Testis (tissue), 3 donors: ENCODE data around the gene HOXB3. TPM values are rescaled to one million over a fixed set of nuclear protein-coding genes. Genes with fewer than 3 reads are reported as not detected.

Experiments used
- DNase-seq: peaks from one replicate; pipeline ENCODE4 v3.0.0-alpha.2; 2019
- H3K27ac ChIP-seq, 2 donors: fragments of 200-600 bp; sonication (generic); one replicate each; pipeline ENCODE4 v1.5.1; 2019
- H3K27me3 ChIP-seq: fragments of 200-600 bp; sonication (generic); one replicate; pipeline ENCODE4 v1.5.1; 2019
- H3K36me3 ChIP-seq: fragments of 200-600 bp; sonication (generic); one replicate; pipeline ENCODE4 v1.5.1; 2017; ENCODE audit warnings: low read depth; ENCODE audit errors: missing control alignments
- H3K4me1 ChIP-seq: fragments of 200-600 bp; sonication (generic); one replicate; pipeline ENCODE4 v1.5.1; 2019
- H3K4me3 ChIP-seq, 2 donors: fragments of 200-600 bp; sonication (generic); one replicate each; pipeline ENCODE4 v1.5.1; 2017 to 2019
- H3K9me3 ChIP-seq: fragments of 200-600 bp; sonication (generic); one replicate; pipeline ENCODE4 v1.5.1; 2017
- CTCF ChIP-seq, 3 experiments: fragments of 450-650 bp in 2 of 3; fragments of 200-600 bp in 1 of 3; sonication (generic) in 1 of 3; IDR thresholded peaks; one replicate each; pipeline ENCODE4 v1.5.1; 2016 to 2019; ENCODE audit warnings: antibody characterized with exemption in 3 of 3, mild to moderate bottlenecking in 2 of 3, moderate library complexity in 1 of 3
- POLR2A ChIP-seq: fragments of 450-650 bp; IDR thresholded peaks from one replicate; pipeline ENCODE4 v1.6.1; 2017; ENCODE audit warnings: antibody characterized with exemption, mild to moderate bottlenecking, moderate library complexity
- WGBS, 2 donors: methylation state at CpG; one replicate each; pipeline ENCODE4 v1.1.5; 2018; 5-methylcytosine and 5-hydroxymethylcytosine counted together
- intact Hi-C: fragments of 100-400 bp; cut with DNase I; formaldehyde crosslinking; loops from one replicate; pipeline ENCODE4 v1.15.1; 2023; ENCODE audit warnings: low total_unique reads
- polyA plus RNA-seq: library from polyadenylated mRNA; stranded (reverse); fragments of 350-450 nt; fragmentation: Illumina TruSeq; extraction: RNeasy Lipid Tissue Mini Kit (QIAGEN cat#74804); gene quantifications from one replicate; pipeline ENCODE4 v1.2.3, GENCODE V29; 2014; ENCODE audit warnings: low read depth, low replicate concordance; ENCODE audit not compliant: insufficient read depth
- total RNA-seq, 2 donors: library from RNA; depleted of rRNA; stranded (reverse); fragments of >200 nt; gene quantifications; one replicate each; pipeline ENCODE4 v1.2.3, GENCODE V29; 2016

HOXB3 gene
- total and polyA plus RNA-seq, 3 donors from 2014 or later = 9.2 to 11.4 (median 10.6) TPM

- H3K9me3 ChIP-seq = no peaks in the 10 kb centered on the region
- peaks cover 9% of the 10 kb centered on the region for H3K4me1 ChIP-seq
- WGBS, 2 donors = 20 to 23% methylated on average over 10 of the region's 10 CpGs
- intact Hi-C loops = no loop called here
- H3K4me3 ChIP-seq = no peak overlapping the region
- H3K27ac ChIP-seq = no peak overlapping the region
- TF ChIP-seq CTCF (IDR thresholded peaks at IDR 0.05) (no peak), POLR2A (no peak)
- H3K27me3 ChIP-seq = peaks cover 7% of the 10 kb centered on the region
- no peaks in the 10 kb centered on the region for H3K36me3 ChIP-seq
- no peak for DNase-seq
Observed at GRCh38 chr17:48605409-48605919, 15.4 kb upstream of the HOXB3 start.

GRCh38 chr17:48604770-48605329, 14.8 kb upstream of the HOXB3 start, which contains the start of gene HOXB6:
Gene HOXB6, minus strand, starts transcription at chr17:48604986. Its CDS starts 6,836 bp downstream, at chr17:48598150.
- H3K27me3 ChIP-seq = peaks cover 7% of the 10 kb centered on the region
- H3K9me3 ChIP-seq = no peaks in the 10 kb centered on the region
- intact Hi-C loops = no loop called here
- TF ChIP-seq CTCF (IDR thresholded peaks at IDR 0.05) (no peak), POLR2A (no peak)
- peaks cover 4% of the 10 kb centered on the region for H3K4me1 ChIP-seq
- no peak for DNase-seq
- no peak within 1 kb of the TSS for H3K4me3 ChIP-seq
- WGBS, 2 donors = 3 to 5% methylated on average over 16 of the region's 16 CpGs
- no peak within 1 kb of the TSS for H3K27ac ChIP-seq
- H3K36me3 ChIP-seq = no peaks in the 10 kb centered on the region

- 3% methylated on average over 19 to 21 of the region's 21 CpGs for WGBS, 2 donors
- no peak for DNase-seq
- H3K27ac ChIP-seq = no peak overlapping the region
- H3K4me1 ChIP-seq = peaks cover 4% of the 10 kb centered on the region
- H3K36me3 ChIP-seq = no peaks in the 10 kb centered on the region
- peaks cover 7% of the 10 kb centered on the region for H3K27me3 ChIP-seq
- H3K9me3 ChIP-seq = no peaks in the 10 kb centered on the region
- intact Hi-C loops = no loop called here
- H3K4me3 ChIP-seq = no peak overlapping the region
- TF ChIP-seq POLR2A (no peak), CTCF (IDR thresholded peaks at IDR 0.05) (no peak)
Observed at GRCh38 chr17:48603959-48604769, 14.1 kb upstream of the HOXB3 start.

GRCh38 chr17:48601539-48602425, 11.7 kb upstream of the HOXB3 start:
- no peak overlapping the region for H3K4me3 ChIP-seq
- no peak for TF ChIP-seq POLR2A
- no peak for TF ChIP-seq CTCF (IDR thresholded peaks at IDR 0.05)
- H3K27ac ChIP-seq = no peak overlapping the region
- H3K4me1 ChIP-seq = peaks cover 4% of the 10 kb centered on the region
- 6 to 10% methylated on average over 9 to 35 of the region's 35 CpGs for WGBS, 2 donors
- DNase-seq = no peak
- no peaks in the 10 kb centered on the region for H3K9me3 ChIP-seq
- intact Hi-C loops = no loop called here
- H3K27me3 ChIP-seq = peaks cover 7% of the 10 kb centered on the region
- H3K36me3 ChIP-seq = no peaks in the 10 kb centered on the region
